H1 (cell line): ENCODE data around the gene PRRT1. TPM values are rescaled to one million over a fixed set of nuclear protein-coding genes. Genes with fewer than 3 reads are reported as not detected.
A peak's percentile ranks its signal among the peaks of the same experiment; 100 is the strongest.

Source experiments
- CTCF ChIA-PET: fragments of 300-600 bp; sonication (Branson Sonifier 250); formaldehyde crosslinking; loops from one replicate; lab custom pipeline; 2021; ENCODE audit not compliant: partially characterized antibody; lab: Charles Lee
- POLR2A ChIA-PET: fragments of 300-600 bp; sonication (Branson Sonifier 250); formaldehyde crosslinking; loops from one replicate; lab custom pipeline; 2021; ENCODE audit warnings: inconsistent platforms; ENCODE audit not compliant: partially characterized antibody; lab: Charles Lee
- DNase-seq, 2 experiments: peaks; one replicate each; pipeline versions ENCODE4 v3.0.0 to v3.0.0-alpha.2; 2010 to 2022; ENCODE audit warnings: low spot score in 2 of 2, low read depth in 1 of 2, mixed read lengths in 1 of 2
- FAIRE-seq: peaks from 2 replicates; lab custom pipeline; 2011; peaks lifted over from hg19 to GRCh38; lab: Jason Lieb, UNC
- H2AFZ ChIP-seq: 2 replicates; pipeline ENCODE4 v1.8.1; 2012; ENCODE audit warnings: low read length, inconsistent platforms
- H2AK5ac ChIP-seq: 2 replicates; pipeline ENCODE4 v1.6.1; 2013; ENCODE audit warnings: low read depth, low read length
- H2BK120ac ChIP-seq: replicated peaks from 2 replicates; pipeline ENCODE3; 2013; ENCODE audit warnings: low read depth, low read length, inconsistent platforms
- H2BK12ac ChIP-seq: 2 replicates; pipeline ENCODE4 v1.6.1; 2013; ENCODE audit warnings: low read depth, low read length
- H2BK15ac ChIP-seq: 2 replicates; pipeline ENCODE4 v1.6.1; 2013; ENCODE audit warnings: low read length
- H2BK20ac ChIP-seq: 2 replicates; pipeline ENCODE4 v1.6.1; 2013; ENCODE audit warnings: low read length
- H2BK5ac ChIP-seq: 2 replicates; pipeline ENCODE4 v1.6.1; 2013; ENCODE audit warnings: low read depth, low read length
- H3K14ac ChIP-seq: 2 replicates; pipeline ENCODE4 v1.6.1; 2013; ENCODE audit warnings: inconsistent platforms; ENCODE audit not compliant: insufficient read length
- H3K18ac ChIP-seq: 2 replicates; pipeline ENCODE4 v1.6.1; 2013; ENCODE audit warnings: low read length; ENCODE audit errors: extremely low read depth
- H3K23ac ChIP-seq: 2 replicates; pipeline ENCODE4 v1.6.1; 2013; ENCODE audit warnings: inconsistent platforms; ENCODE audit not compliant: insufficient read length
- H3K23me2 ChIP-seq: 2 replicates; pipeline ENCODE4 v1.6.1; 2013; ENCODE audit warnings: low read depth, low read length
- H3K27ac ChIP-seq: 2 replicates; pipeline ENCODE4 v1.6.1; 2011; ENCODE audit warnings: low read depth, low read length, inconsistent platforms
- H3K27me3 ChIP-seq, 4 experiments: replicated peaks in 1 of 4; 1 replicate in 1 of 4; 2 replicates in 3 of 4; pipeline versions ENCODE4 v1.6.1 to v1.8.1; 2011 to 2013; ENCODE audit warnings: low read length in 3 of 4, mild to moderate bottlenecking in 3 of 4, inconsistent platforms in 2 of 4, mixed read lengths in 2 of 4, moderate library complexity in 1 of 4; ENCODE audit not compliant: control insufficient read depth in 3 of 4, insufficient read depth in 3 of 4; ENCODE audit errors: extremely low read depth in 1 of 4
- H3K36me3 ChIP-seq, 4 experiments: 2 replicates each; pipeline versions ENCODE4 v1.6.1 to v1.8.1; 2011 to 2013; ENCODE audit warnings: mild to moderate bottlenecking in 4 of 4, low read length in 3 of 4, moderate library complexity in 2 of 4, control low read depth in 1 of 4, inconsistent platforms in 1 of 4; ENCODE audit not compliant: insufficient read depth in 4 of 4, control insufficient read depth in 2 of 4
- H3K4ac ChIP-seq: replicated peaks from 2 replicates; pipeline ENCODE3; 2013; ENCODE audit warnings: low read length, low read depth, mixed read lengths, inconsistent platforms; ENCODE audit not compliant: insufficient read length
- H3K4me1 ChIP-seq, 4 experiments: replicated peaks in 1 of 4; 1 replicate in 1 of 4; 2 replicates in 3 of 4; pipeline versions ENCODE4 v1.6.1 to v1.8.1; 2011 to 2013; ENCODE audit warnings: low read length in 3 of 4, inconsistent platforms in 2 of 4, mixed read lengths in 1 of 4; ENCODE audit not compliant: insufficient read depth in 4 of 4, control insufficient read depth in 3 of 4
- H3K4me2 ChIP-seq, 2 experiments: 2 replicates each; pipeline versions ENCODE4 v1.6.1 to v1.8.1; 2011 to 2013; ENCODE audit warnings: low read depth in 2 of 2, low read length in 2 of 2, control low read depth in 1 of 2, inconsistent platforms in 1 of 2, mild to moderate bottlenecking in 1 of 2; ENCODE audit not compliant: insufficient read depth in 1 of 2
- H3K4me3 ChIP-seq, 4 experiments: fragments of 200-600, 300-600 bp in 1 of 4; sonication (generic), shearing (Covaris generic), sonication (Bioruptor Twin) in 1 of 4; 2 replicates each; pipeline versions ENCODE4 v1.5.1 to v1.8.1; 2011 to 2016; ENCODE audit warnings: low read length in 4 of 4, low read depth in 3 of 4, control low read depth in 2 of 4, inconsistent platforms in 2 of 4, mild to moderate bottlenecking in 2 of 4, mixed read lengths in 1 of 4, moderate library complexity in 1 of 4; ENCODE audit not compliant: insufficient read depth in 2 of 4; ENCODE audit errors: extremely low read depth in 1 of 4
- H3K56ac ChIP-seq: replicated peaks from 2 replicates; pipeline ENCODE3; 2013; ENCODE audit warnings: low read depth, mild to moderate bottlenecking, mixed read lengths, low read length, inconsistent platforms; ENCODE audit not compliant: insufficient read length
- H3K79me1 ChIP-seq: 2 replicates; pipeline ENCODE4 v1.6.1; 2013; ENCODE audit warnings: low read depth, low read length, control low read depth
- H3K79me2 ChIP-seq, 2 experiments: 2 replicates each; pipeline versions ENCODE4 v1.6.1 to v1.8.1; 2012 to 2013; ENCODE audit warnings: low read length in 2 of 2, mild to moderate bottlenecking in 2 of 2, inconsistent platforms in 1 of 2; ENCODE audit not compliant: insufficient read depth in 2 of 2, control insufficient read depth in 1 of 2
- H3K9ac ChIP-seq, 4 experiments: replicated peaks in 1 of 4; 1 replicate in 1 of 4; 2 replicates in 3 of 4; pipeline versions ENCODE4 v1.6.1 to v1.8.1; 2011 to 2013; ENCODE audit warnings: low read depth in 3 of 4, low read length in 3 of 4, control low read depth in 2 of 4, mild to moderate bottlenecking in 2 of 4, moderate library complexity in 2 of 4, inconsistent platforms in 1 of 4; ENCODE audit errors: extremely low read depth in 1 of 4
- H3K9me3 ChIP-seq, 2 experiments: 2 replicates each; pipeline versions ENCODE4 v1.6.1 to v1.8.1; 2012 to 2013; ENCODE audit warnings: mild to moderate bottlenecking in 2 of 2, moderate library complexity in 2 of 2, control low read depth in 1 of 2, inconsistent platforms in 1 of 2, low read depth in 1 of 2, low read length in 1 of 2, mixed read lengths in 1 of 2; ENCODE audit not compliant: insufficient read depth in 2 of 2
- H4K20me1 ChIP-seq, 2 experiments: replicated peaks in 1 of 2; 2 replicates each; pipeline versions ENCODE3 to v1.8.1; 2011 to 2013; ENCODE audit warnings: inconsistent platforms in 2 of 2, low read length in 2 of 2, mild to moderate bottlenecking in 1 of 2; ENCODE audit not compliant: insufficient read depth in 2 of 2, control insufficient read depth in 1 of 2
- H4K5ac ChIP-seq: 2 replicates; pipeline ENCODE4 v1.6.1; 2013; ENCODE audit warnings: low read length, low read depth, mixed read lengths, inconsistent platforms; ENCODE audit not compliant: insufficient read length
- H4K8ac ChIP-seq: 2 replicates; pipeline ENCODE4 v1.8.0; 2013; ENCODE audit warnings: mild to moderate bottlenecking, moderate library complexity, low read length, inconsistent platforms; ENCODE audit not compliant: insufficient read depth; ENCODE audit errors: extremely low read depth
- H4K91ac ChIP-seq: replicated peaks from 2 replicates; pipeline ENCODE3; 2013; ENCODE audit warnings: low read length, mixed read lengths, inconsistent platforms; ENCODE audit not compliant: insufficient read length
- JUND ChIP-seq: IDR thresholded peaks from 2 replicates; pipeline ENCODE4 v1.6.1; 2011; ENCODE audit warnings: mild to moderate bottlenecking, improper control_type of control experiment, low read length
- RAD21 ChIP-seq, 2 experiments: IDR thresholded peaks in 1 of 2; conservative IDR thresholded peaks in 1 of 2; 2 replicates each; pipeline ENCODE4 v1.6.1; 2011; ENCODE audit warnings: low read depth in 2 of 2, low read length in 2 of 2, improper control_type of control experiment in 1 of 2, inconsistent platforms in 1 of 2, mild to moderate bottlenecking in 1 of 2, moderate library complexity in 1 of 2
- SIN3A ChIP-seq, 2 experiments: IDR thresholded peaks in 1 of 2; conservative IDR thresholded peaks in 1 of 2; 2 replicates each; pipeline ENCODE4 v1.6.1; 2011 to 2012; ENCODE audit warnings: low read length in 2 of 2, improper control_type of control experiment in 1 of 2, low read depth in 1 of 2, mild to moderate bottlenecking in 1 of 2
- WGBS, 2 experiments: shearing (Covaris generic) in 1 of 2; methylation state at CpG; one replicate each; pipeline versions ENCODE4 v1.1.6 to v1.1.7; 2013 to 2015; ENCODE audit warnings: low lambda C conversion rate in 2 of 2, mixed read lengths in 2 of 2, inconsistent platforms in 1 of 2, low coverage in 1 of 2, missing lambda C conversion rate in 1 of 2; ENCODE audit not compliant: insufficient replicate concordance in 2 of 2, insufficient coverage in 1 of 2, insufficient read length in 1 of 2; ENCODE audit errors: extremely low coverage in 1 of 2, missing lambda C conversion rate in 1 of 2; 5-methylcytosine and 5-hydroxymethylcytosine counted together
- polyA plus RNA-seq, 7 experiments: library from polyadenylated mRNA; depleted of rRNA in 3 of 7; stranded (reverse) in 5 of 7; unstranded in 2 of 7; fragments of >200 nt in 5 of 7; fragments of 200-250 nt in 2 of 7; gene quantifications; 1 replicate in 5 of 7; 2 replicates in 1 of 7; 4 replicates in 1 of 7; pipeline versions ENCODE4 v1.2.1 to v1.2.3, GENCODE V29; 2011 to 2013; ENCODE audit warnings: missing spikeins in 2 of 7, mixed read lengths in 2 of 7
- total RNA-seq: library from RNA; stranded (reverse); fragmentation: NEBNext Ultra II Directional; extraction: Animal tissue kit (Norgen Biotek cat#: 25700); gene quantifications from 2 replicates; pipeline ENCODE4 v1.2.1, GENCODE V29; 2021
- TF ChIP-seq, protein P1 (sequence below): IDR thresholded peaks from 2 replicates; pipeline ENCODE4 v1.6.1; 2012; ENCODE audit warnings: inconsistent platforms

Gene PRRT1
- total and polyA plus RNA-seq, 2 of the 8 experiments (the other 6 are each of a cell fraction or from before 2014, with no cell fraction given), result 0.71 to 2.8 TPM

DNA sequence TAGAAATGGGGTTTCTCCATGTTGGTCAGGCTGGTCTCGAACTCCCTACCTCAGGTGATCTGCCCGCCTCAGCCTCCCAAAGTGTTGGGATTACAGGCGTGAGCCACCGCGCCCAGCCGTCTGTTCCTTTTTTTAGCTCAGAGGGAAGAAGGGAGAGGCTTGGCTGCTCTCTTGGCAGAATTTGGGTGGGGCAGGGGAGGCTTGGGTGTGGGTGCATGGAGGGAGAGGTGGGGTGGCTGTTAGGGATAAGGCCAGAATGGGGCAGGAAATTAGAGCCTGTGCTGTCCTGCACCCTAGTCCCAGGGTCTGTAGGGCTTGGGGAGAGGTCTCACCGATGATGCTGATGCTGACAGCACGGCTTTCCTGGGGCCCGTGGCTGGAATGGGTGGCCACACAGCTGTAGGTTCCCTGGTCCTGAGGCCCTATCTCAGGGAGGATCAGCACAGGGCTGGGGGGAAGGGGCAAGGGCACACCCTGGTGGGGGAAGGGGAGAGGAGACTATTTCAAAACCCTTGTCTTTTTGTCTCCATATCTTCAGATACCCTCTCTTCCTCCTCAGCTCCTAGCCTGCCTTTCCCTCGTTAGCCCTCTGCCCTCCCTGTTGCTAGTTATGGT, 30.3 kb upstream of the PRRT1 start:
- Histone ChIP-seq H3K4me3 (no peak overlapping the region), H2BK15ac (no peak overlapping the region), H2AFZ (no peak overlapping the region), H3K14ac (no peak overlapping the region), H3K9me3 (no peaks in the 10 kb centered on the region), H2BK120ac (no peak overlapping the region), H4K8ac (no peak overlapping the region), H4K91ac (no peak overlapping the region), H3K23me2 (peaks cover 13% of the 10 kb centered on the region), H3K18ac (no peak overlapping the region), H3K23ac (no peak overlapping the region), H2BK12ac (no peak overlapping the region), H3K79me1 (peaks cover 4% of the 10 kb centered on the region; the same call in 1 of the 2 replicates), H3K36me3 (peaks cover 6 to 33% (median 25%) of the 10 kb centered on the region in 4 experiments), H3K27ac (no peak overlapping the region; the same call in 1 of the 2 replicates), H3K9ac (no peak overlapping the region), H2BK20ac (no peak overlapping the region), H3K4me1 (peaks cover 0 to 8% (median under 1%) of the 10 kb centered on the region in 4 experiments; a peak in 4 of 7 replicates), H4K5ac (no peak overlapping the region), H3K27me3 (no peaks in the 10 kb centered on the region; a peak in 1 of 7 replicates), H3K56ac (no peak overlapping the region), H3K4me2 (0 out of 4 replicates have a peak overlapping the region, but pooled peaks of 1 of the 2 experiments have one; percentile 1), H3K79me2 (peaks cover 0 to 12% of the 10 kb centered on the region in 2 experiments; a peak in 2 of 4 replicates), H3K4ac (no peak overlapping the region), H4K20me1 (peaks cover 0 to 3% of the 10 kb centered on the region in 2 experiments), H2AK5ac (no peak overlapping the region), H2BK5ac (peak overlapping the region; percentile 4; the same call in 1 of the 2 replicates)
- TF ChIP-seq RAD21 (IDR thresholded peaks at IDR 0.05 in 1 of 2, conservative IDR thresholded peaks at IDR 0.05 in 1 of 2; ENCODE audit: low read depth in 2 of 2, low read length in 2 of 2) (peak; percentile 18 to 24; a peak in 2 of 4 replicates), JUND (no peak), SIN3A (conservative IDR thresholded peaks at IDR 0.05 in 1 of 2, IDR thresholded peaks at IDR 0.05 in 1 of 2; ENCODE audit: low read depth in 1 of 2, low read length in 2 of 2) (no peak)
- TF ChIP-seq, protein P1, sequence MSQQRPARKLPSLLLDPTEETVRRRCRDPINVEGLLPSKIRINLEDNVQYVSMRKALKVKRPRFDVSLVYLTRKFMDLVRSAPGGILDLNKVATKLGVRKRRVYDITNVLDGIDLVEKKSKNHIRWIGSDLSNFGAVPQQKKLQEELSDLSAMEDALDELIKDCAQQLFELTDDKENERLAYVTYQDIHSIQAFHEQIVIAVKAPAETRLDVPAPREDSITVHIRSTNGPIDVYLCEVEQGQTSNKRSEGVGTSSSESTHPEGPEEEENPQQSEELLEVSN, result no peak
- CTCF ChIA-PET, result interaction anchor here (1.1 to 2.0 kb wide), 6 partner anchors 15 to 65 kb away, joined by 3 to 8 read pairs (median 4); partner anchors contain the start of gene EGFL8
- FAIRE-seq, result no peak
- 98% methylated on average over 4 of the region's 10 CpGs; no CpG with 5 or more reads in 1 of the 2 experiments for WGBS, 2 experiments
- DNase-seq, result no peak
- POLR2A ChIA-PET, result interaction anchor here (1.0 to 7.9 kb wide), 6 partner anchors 11 to 789 kb away, joined by 3 to 194 read pairs (median 4); partner anchors contain the start of genes GPSM3, PBX2 and PRRT1
